HL-60 (cell line): ENCODE results near the gene TANC2.

Experiments
- DNase-seq, 2 experiments: peaks; one replicate each; pipeline ENCODE4 v3.0.0-alpha.2; 2010 to 2020; ENCODE audit warnings: low read depth in 1 of 2, low spot score in 1 of 2
- H3K27ac ChIP-seq: fragments of 250-450 bp; sonication (Bioruptor Pico); replicated peaks from 2 replicates; pipeline ENCODE4 v1.5.1; 2020; ENCODE audit warnings: mild to moderate bottlenecking, moderate library complexity
- H3K27me3 ChIP-seq: fragments of 250-450 bp; sonication (Bioruptor Pico); 2 replicates; pipeline ENCODE4 v1.5.1; 2021; ENCODE audit warnings: mild to moderate bottlenecking, moderate library complexity; ENCODE audit not compliant: insufficient read depth, poor library complexity, severe bottlenecking
- H3K4me3 ChIP-seq: replicated peaks from 2 replicates; pipeline ENCODE4 v1.5.1; 2011; ENCODE audit warnings: mild to moderate bottlenecking, control low read depth, low read length; ENCODE audit not compliant: insufficient read depth
- CTCF ChIP-seq: IDR thresholded peaks from one replicate; pipeline ENCODE4 v1.5.1; 2011; ENCODE audit warnings: low read length, control low read depth, inconsistent platforms; ENCODE audit not compliant: insufficient read depth
- GABPA ChIP-seq: IDR thresholded peaks from 2 replicates; pipeline ENCODE4 v1.6.1; 2012; ENCODE audit warnings: low read depth
- POLR2AphosphoS5 ChIP-seq: IDR thresholded peaks from 2 replicates; pipeline ENCODE4 v1.6.1; 2012; ENCODE audit warnings: low read depth
- REST ChIP-seq: IDR thresholded peaks from 2 replicates; pipeline ENCODE4 v1.6.1; 2012; ENCODE audit warnings: low read depth; ENCODE audit not compliant: insufficient replicate concordance
- SPI1 ChIP-seq: IDR thresholded peaks from 2 replicates; pipeline ENCODE4 v1.6.1; 2012; ENCODE audit warnings: low read depth, mild to moderate bottlenecking, borderline replicate concordance

TANC2 gene

GRCh38 chr17:62984801-62985200 is 18.8 kb downstream of the TANC2 start:
- H3K4me3 ChIP-seq: no peak overlapping the region
- DNase-seq: no peak
- H3K27me3 ChIP-seq: no peaks in the 10 kb centered on the region
- no peak overlapping the region for H3K27ac ChIP-seq
- no peak for TF ChIP-seq SPI1
- no peak for TF ChIP-seq CTCF
- TF ChIP-seq POLR2AphosphoS5: no peak
- no peak for TF ChIP-seq GABPA
- no peak for TF ChIP-seq REST

GRCh38 chr17:62986549-62986948 is 20.5 kb downstream of the TANC2 start:
- DNase-seq: no peak
- Histone ChIP-seq H3K27ac (no peak overlapping the region), H3K27me3 (no peaks in the 10 kb centered on the region), H3K4me3 (no peak overlapping the region)
- no peak for TF ChIP-seq CTCF
- no peak for TF ChIP-seq GABPA

- no peak overlapping the region for H3K27ac ChIP-seq
- H3K27me3 ChIP-seq: no peaks in the 10 kb centered on the region
- no peak for TF ChIP-seq POLR2AphosphoS5
- TF ChIP-seq SPI1: no peak
- TF ChIP-seq CTCF: no peak
- TF ChIP-seq REST: no peak
- TF ChIP-seq GABPA: no peak
- DNase-seq: no peak
- no peak overlapping the region for H3K4me3 ChIP-seq
These were observed 21.1 kb downstream of the TANC2 start for GRCh38 chr17:62987136-62987535.

- Histone ChIP-seq H3K27ac (no peak overlapping the region), H3K4me3 (no peak overlapping the region), H3K27me3 (no peaks in the 10 kb centered on the region)
- no peak for DNase-seq
- TF ChIP-seq CTCF: no peak
These were observed 23.5 kb downstream of the TANC2 start for GRCh38 chr17:62989501-62989900.
